HL-60/S4 treated with phorbol 12-myristate 13-acetate at 8.2 ng/mL for 4 days and 3 days (cell line): ENCODE results near the gene SFT2D2.
"Not testable (repeated sequence)": the region's sequence is repeated elsewhere in the genome, so short reads cannot be mapped to it uniquely, and the experiment has no call there.

Experiments used
- in situ Hi-C: fragments of 300-500 bp; cut with MboI; formaldehyde crosslinking; loops from 2 replicates; pipeline ENCODE4 v1.15.0; 2022; ENCODE audit warnings: low sequenced_read_pairs

SFT2D2 gene

GRCh38 chr1:168225476-168226190, at the start of gene SFT2D2:
Gene SFT2D2 (plus strand): TSS chr1:168226004. CDS start chr1:168226080, 76 bp downstream.
- in situ Hi-C loops, result no loop called here

- in situ Hi-C loops, result no loop called here
Observed at GRCh38 chr1:168178227-168178637, 47.6 kb upstream of the SFT2D2 start.

- in situ Hi-C loops, result no loop called here
Observed at GRCh38 chr1:168178638-168179437, 47.0 kb upstream of the SFT2D2 start, which contains the start of gene TIPRL. Gene TIPRL (plus strand): TSS chr1:168178962. CDS start chr1:168179078, 116 bp downstream.

- in situ Hi-C loops, result no loop called here
Observed at GRCh38 chr1:168179438-168180147, 46.2 kb upstream of the SFT2D2 start.

GRCh38 chr1:168180148-168180524, 45.7 kb upstream of the SFT2D2 start:
- in situ Hi-C loops, result no loop called here

GRCh38 chr1:168181063-168181720, 44.6 kb upstream of the SFT2D2 start:
- in situ Hi-C loops, result not testable (repeated sequence)

- in situ Hi-C loops, result no loop called here
Observed at GRCh38 chr1:168187177-168187576, 38.6 kb upstream of the SFT2D2 start.

GRCh38 chr1:168190403-168190802, 35.4 kb upstream of the SFT2D2 start:
- in situ Hi-C loops, result no loop called here

- in situ Hi-C loops, result no loop called here
Observed at GRCh38 chr1:168195199-168196135, 30.3 kb upstream of the SFT2D2 start.

GRCh38 chr1:168199056-168199455, 26.7 kb upstream of the SFT2D2 start:
- in situ Hi-C loops, result no loop called here

GRCh38 chr1:168202941-168203654, 22.7 kb upstream of the SFT2D2 start:
- in situ Hi-C loops, result no loop called here

GRCh38 chr1:168206111-168206510, 19.7 kb upstream of the SFT2D2 start:
- in situ Hi-C loops, result no loop called here

- in situ Hi-C loops, result not testable (repeated sequence)
Observed at GRCh38 chr1:168207673-168208072, 18.1 kb upstream of the SFT2D2 start.

GRCh38 chr1:168210312-168210711, 15.5 kb upstream of the SFT2D2 start:
- in situ Hi-C loops, result no loop called here

GRCh38 chr1:168213349-168213748, 12.5 kb upstream of the SFT2D2 start:
- in situ Hi-C loops, result no loop called here

GRCh38 chr1:168216171-168216570, 9.6 kb upstream of the SFT2D2 start:
- in situ Hi-C loops, result no loop called here

- in situ Hi-C loops, result no loop called here
Observed at GRCh38 chr1:168217664-168218063, 8.1 kb upstream of the SFT2D2 start.

GRCh38 chr1:168218658-168219057, 7.1 kb upstream of the SFT2D2 start:
- in situ Hi-C loops, result no loop called here

- in situ Hi-C loops, result no loop called here
Observed at GRCh38 chr1:168220470-168220871, 5.3 kb upstream of the SFT2D2 start.
